ENCODE data around the gene LPAR2. TPM values are rescaled to one million over a fixed set of nuclear protein-coding genes. Genes with fewer than 3 reads are reported as not detected.

The LPAR2 gene
- polyA plus RNA-seq, 1 donor from 2014 or later: 77.1 TPM

DNA sequence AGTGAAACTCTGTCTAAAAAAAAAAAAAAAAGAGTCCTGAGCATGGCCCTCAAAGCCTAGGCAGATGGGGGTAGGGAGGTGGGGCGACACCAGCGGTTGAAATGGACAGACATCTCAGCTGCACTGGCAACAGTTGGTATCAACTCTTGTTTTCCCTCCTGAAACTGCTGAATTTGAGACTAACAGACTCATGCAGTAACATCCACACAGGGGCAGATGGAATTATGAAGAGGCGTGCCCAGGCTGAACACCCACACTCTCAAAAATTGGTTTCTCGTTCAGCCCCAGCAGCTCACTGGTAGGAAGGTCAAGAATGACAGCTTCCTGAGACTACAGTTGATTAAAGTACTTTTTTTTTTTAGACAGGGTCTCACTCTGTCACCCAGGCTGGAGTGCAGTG, 33.6 kb downstream of the LPAR2 start:
- no peaks in the 10 kb centered on the region for H3K79me2 ChIP-seq (replicated peaks; ENCODE audit: insufficient read depth, low read length)
- no peak overlapping the region for H3K4me3 ChIP-seq (ENCODE audit: low read length)
- no peaks in the 10 kb centered on the region for H3K9me3 ChIP-seq (ENCODE audit: low read length)
- no peaks in the 10 kb centered on the region for H4K20me1 ChIP-seq (ENCODE audit: insufficient read depth)
- no peaks in the 10 kb centered on the region for H3F3A ChIP-seq (ENCODE audit: insufficient read depth, low read length, poor library complexity, severe bottlenecking)
- no peak overlapping the region for H3K9ac ChIP-seq (ENCODE audit: low read length)
- no peaks in the 10 kb centered on the region for H3K36me3 ChIP-seq (ENCODE audit: insufficient read depth, low read length)
- H3K4me2 ChIP-seq (ENCODE audit: low read length): no peak overlapping the region
- no peak overlapping the region for H2AFZ ChIP-seq (ENCODE audit: low read depth, low read length)
- H3K27me3 ChIP-seq (ENCODE audit: insufficient read depth, low read depth, low read length): no peaks in the 10 kb centered on the region
- H3K9me2 ChIP-seq (ENCODE audit: insufficient read depth, low read length): no peaks in the 10 kb centered on the region
- TF ChIP-seq POLR2AphosphoS5 (IDR thresholded peaks at IDR 0.05) (no peak), EZH2 (IDR thresholded peaks at IDR 0.05; ENCODE audit: borderline replicate concordance, insufficient read depth, low read length, poor library complexity, severe bottlenecking) (no peak), MXI1 (conservative IDR thresholded peaks at IDR 0.05; ENCODE audit: poor library complexity, severe bottlenecking) (no peak), TAF1 (IDR thresholded peaks at IDR 0.05; ENCODE audit: low read depth) (no peak), EP300 (conservative IDR thresholded peaks at IDR 0.05; ENCODE audit: poor library complexity, severe bottlenecking) (no peak)
- TF ChIP-seq, protein P1, sequence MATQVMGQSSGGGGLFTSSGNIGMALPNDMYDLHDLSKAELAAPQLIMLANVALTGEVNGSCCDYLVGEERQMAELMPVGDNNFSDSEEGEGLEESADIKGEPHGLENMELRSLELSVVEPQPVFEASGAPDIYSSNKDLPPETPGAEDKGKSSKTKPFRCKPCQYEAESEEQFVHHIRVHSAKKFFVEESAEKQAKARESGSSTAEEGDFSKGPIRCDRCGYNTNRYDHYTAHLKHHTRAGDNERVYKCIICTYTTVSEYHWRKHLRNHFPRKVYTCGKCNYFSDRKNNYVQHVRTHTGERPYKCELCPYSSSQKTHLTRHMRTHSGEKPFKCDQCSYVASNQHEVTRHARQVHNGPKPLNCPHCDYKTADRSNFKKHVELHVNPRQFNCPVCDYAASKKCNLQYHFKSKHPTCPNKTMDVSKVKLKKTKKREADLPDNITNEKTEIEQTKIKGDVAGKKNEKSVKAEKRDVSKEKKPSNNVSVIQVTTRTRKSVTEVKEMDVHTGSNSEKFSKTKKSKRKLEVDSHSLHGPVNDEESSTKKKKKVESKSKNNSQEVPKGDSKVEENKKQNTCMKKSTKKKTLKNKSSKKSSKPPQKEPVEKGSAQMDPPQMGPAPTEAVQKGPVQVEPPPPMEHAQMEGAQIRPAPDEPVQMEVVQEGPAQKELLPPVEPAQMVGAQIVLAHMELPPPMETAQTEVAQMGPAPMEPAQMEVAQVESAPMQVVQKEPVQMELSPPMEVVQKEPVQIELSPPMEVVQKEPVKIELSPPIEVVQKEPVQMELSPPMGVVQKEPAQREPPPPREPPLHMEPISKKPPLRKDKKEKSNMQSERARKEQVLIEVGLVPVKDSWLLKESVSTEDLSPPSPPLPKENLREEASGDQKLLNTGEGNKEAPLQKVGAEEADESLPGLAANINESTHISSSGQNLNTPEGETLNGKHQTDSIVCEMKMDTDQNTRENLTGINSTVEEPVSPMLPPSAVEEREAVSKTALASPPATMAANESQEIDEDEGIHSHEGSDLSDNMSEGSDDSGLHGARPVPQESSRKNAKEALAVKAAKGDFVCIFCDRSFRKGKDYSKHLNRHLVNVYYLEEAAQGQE (IDR thresholded peaks at IDR 0.05; ENCODE audit: borderline replicate concordance): no peak
- H3K27ac ChIP-seq (ENCODE audit: low read length): no peak overlapping the region

DNA sequence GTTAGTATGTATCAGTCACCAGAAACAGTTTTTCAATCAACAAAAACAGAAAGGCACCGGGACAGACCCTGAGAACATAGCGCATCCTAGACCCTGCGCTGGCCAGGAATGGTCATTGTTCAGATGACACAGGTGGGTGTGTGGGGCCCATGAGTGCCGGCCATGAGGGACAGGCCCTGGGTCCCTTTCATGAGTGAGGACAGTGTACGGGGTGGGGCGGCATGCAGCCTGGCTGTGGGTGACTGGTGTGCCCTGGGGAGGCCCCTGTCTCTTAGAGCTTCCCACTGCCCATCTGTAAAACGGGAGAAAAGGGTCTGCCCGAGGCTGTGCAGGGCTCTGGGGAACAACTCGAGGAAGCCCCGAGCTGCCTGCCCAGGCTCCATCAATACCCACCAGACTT, 35.3 kb downstream of the LPAR2 start:
- H3K4me3 ChIP-seq (ENCODE audit: low read length): no peak overlapping the region
- no peaks in the 10 kb centered on the region for H3K27me3 ChIP-seq (ENCODE audit: insufficient read depth, low read depth, low read length)

DNA sequence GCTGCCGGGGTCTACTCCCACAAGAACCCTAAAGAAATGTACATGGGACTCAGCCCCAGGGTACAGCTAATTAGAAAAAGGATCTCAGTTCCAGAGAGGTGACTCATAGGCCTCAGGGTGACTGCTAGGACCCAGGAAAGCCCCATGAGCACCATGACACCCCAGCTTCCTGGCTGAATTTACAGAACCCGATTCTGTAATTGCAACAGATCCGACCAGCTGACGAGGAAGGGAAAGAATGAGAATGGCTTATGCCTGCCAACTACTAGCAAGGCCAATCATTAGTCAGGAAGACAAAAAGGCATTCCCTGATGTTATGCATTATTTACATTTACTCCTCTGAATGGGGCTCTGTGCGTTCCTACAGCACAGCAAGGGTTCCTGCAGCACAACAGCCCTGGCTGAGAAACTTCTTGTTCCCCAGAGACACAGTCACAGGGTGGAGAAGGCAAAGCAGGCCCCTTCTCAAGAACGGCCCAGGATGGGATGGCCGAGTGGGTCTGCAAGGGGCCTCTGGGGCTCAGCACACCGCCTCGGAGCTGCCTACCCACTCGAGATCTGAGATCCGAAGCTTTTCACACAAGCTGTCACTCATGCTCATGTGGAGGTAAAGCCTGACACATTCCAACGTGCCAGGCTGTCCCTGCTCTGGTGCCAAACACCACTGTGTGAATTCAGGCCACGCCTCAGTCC, 36.7 kb downstream of the LPAR2 start:
- Histone ChIP-seq H3K9me3 (ENCODE audit: low read length) (no peaks in the 10 kb centered on the region), H3K9ac (ENCODE audit: low read length) (no peak overlapping the region)

More for the DNA sequence above, 35.3 kb downstream of the LPAR2 start:
- no peak overlapping the region for H2AFZ ChIP-seq (ENCODE audit: low read depth, low read length)
- H3F3A ChIP-seq (ENCODE audit: insufficient read depth, low read length, poor library complexity, severe bottlenecking): no peaks in the 10 kb centered on the region
- no peaks in the 10 kb centered on the region for H3K36me3 ChIP-seq (ENCODE audit: insufficient read depth, low read length)
- no peak overlapping the region for H3K9ac ChIP-seq (ENCODE audit: low read length)
- no peaks in the 10 kb centered on the region for H3K9me3 ChIP-seq (ENCODE audit: low read length)
- H3K79me2 ChIP-seq (replicated peaks; ENCODE audit: insufficient read depth, low read length): no peaks in the 10 kb centered on the region
- H3K9me2 ChIP-seq (ENCODE audit: insufficient read depth, low read length): no peaks in the 10 kb centered on the region
- TF ChIP-seq POLR2AphosphoS5 (IDR thresholded peaks at IDR 0.05) (no peak), EZH2 (IDR thresholded peaks at IDR 0.05; ENCODE audit: borderline replicate concordance, insufficient read depth, low read length, poor library complexity, severe bottlenecking) (no peak), MXI1 (conservative IDR thresholded peaks at IDR 0.05; ENCODE audit: poor library complexity, severe bottlenecking) (no peak), RAD21 (conservative IDR thresholded peaks at IDR 0.05) (no peak)
- no peak overlapping the region for H3K27ac ChIP-seq (ENCODE audit: low read length)
- H3K4me2 ChIP-seq (ENCODE audit: low read length): no peak overlapping the region
- H4K20me1 ChIP-seq (ENCODE audit: insufficient read depth): no peaks in the 10 kb centered on the region

More for the DNA sequence above, 36.7 kb downstream of the LPAR2 start:
- Histone ChIP-seq H3K9me2 (ENCODE audit: insufficient read depth, low read length) (no peaks in the 10 kb centered on the region), H3K36me3 (ENCODE audit: insufficient read depth, low read length) (no peaks in the 10 kb centered on the region), H3K27ac (ENCODE audit: low read length) (no peak overlapping the region), H4K20me1 (ENCODE audit: insufficient read depth) (no peaks in the 10 kb centered on the region), H3K79me2 (replicated peaks; ENCODE audit: insufficient read depth, low read length) (no peaks in the 10 kb centered on the region), H2AFZ (ENCODE audit: low read depth, low read length) (no peak overlapping the region), H3K4me3 (ENCODE audit: low read length) (no peak overlapping the region), H3K4me2 (ENCODE audit: low read length) (no peak overlapping the region), H3K27me3 (ENCODE audit: insufficient read depth, low read depth, low read length) (no peaks in the 10 kb centered on the region), H3F3A (ENCODE audit: insufficient read depth, low read length, poor library complexity, severe bottlenecking) (no peaks in the 10 kb centered on the region)
- TF ChIP-seq SMC3 (conservative IDR thresholded peaks at IDR 0.05; ENCODE audit: poor library complexity) (no peak), MXI1 (conservative IDR thresholded peaks at IDR 0.05; ENCODE audit: poor library complexity, severe bottlenecking) (no peak), EP300 (conservative IDR thresholded peaks at IDR 0.05; ENCODE audit: poor library complexity, severe bottlenecking) (no peak), EZH2 (IDR thresholded peaks at IDR 0.05; ENCODE audit: borderline replicate concordance, insufficient read depth, low read length, poor library complexity, severe bottlenecking) (no peak)
